Suprapubic skin (tissue), 4 donors: ENCODE measurements around the gene AP3B1. TPM values are rescaled to one million over a fixed set of nuclear protein-coding genes. Genes with fewer than 3 reads are reported as not detected.

Source experiments
- DNase-seq, 2 donors: peaks; one replicate each; pipeline ENCODE4 v3.0.0-alpha.2; 2019; ENCODE audit warnings: low spot score in 2 of 2
- H3K27ac ChIP-seq: fragments of 200-600 bp; sonication (generic); one replicate; pipeline ENCODE4 v1.5.1; 2019
- H3K27me3 ChIP-seq: fragments of 200-600 bp; sonication (generic); one replicate; pipeline ENCODE4 v1.5.1; 2019
- H3K36me3 ChIP-seq: fragments of 200-600 bp; sonication (generic); one replicate; pipeline ENCODE4 v1.5.1; 2019
- H3K4me1 ChIP-seq: fragments of 200-600 bp; sonication (generic); one replicate; pipeline ENCODE4 v1.5.1; 2019
- H3K4me3 ChIP-seq: fragments of 200-600 bp; sonication (generic); one replicate; pipeline ENCODE4 v1.5.1; 2019; ENCODE audit warnings: mild to moderate bottlenecking
- H3K9me3 ChIP-seq: fragments of 200-600 bp; sonication (generic); one replicate; pipeline ENCODE4 v1.5.1; 2019
- CTCF ChIP-seq, 2 donors: fragments of 200-600 bp in 1 of 2; fragments of 450-650 bp in 1 of 2; sonication (generic) in 1 of 2; IDR thresholded peaks; one replicate each; pipeline ENCODE4 v1.5.1; 2016 to 2019; ENCODE audit warnings: antibody characterized with exemption in 2 of 2, mild to moderate bottlenecking in 1 of 2, moderate library complexity in 1 of 2
- EP300 ChIP-seq: sonication (generic); formaldehyde crosslinking; IDR thresholded peaks from one replicate; pipeline ENCODE4 v1.6.1; 2017; ENCODE audit warnings: antibody characterized with exemption
- POLR2A ChIP-seq, 2 donors: fragments of 450-650 bp; IDR thresholded peaks; one replicate each; pipeline ENCODE4 v1.6.1; 2017; ENCODE audit warnings: antibody characterized with exemption in 2 of 2, mild to moderate bottlenecking in 2 of 2, moderate library complexity in 2 of 2
- POLR2AphosphoS5 ChIP-seq, 3 donors: sonication (generic); formaldehyde crosslinking; IDR thresholded peaks; one replicate each; pipeline ENCODE4 v1.6.1; 2017; ENCODE audit warnings: antibody characterized with exemption in 3 of 3
- WGBS: methylation state at CpG from one replicate; pipeline ENCODE4 v1.1.5; 2018; 5-methylcytosine and 5-hydroxymethylcytosine counted together
- total RNA-seq, 4 donors: library from RNA; depleted of rRNA; stranded (reverse); fragments of >200 nt; gene quantifications; one replicate each; pipeline ENCODE4 v1.1.0, GENCODE V29; 2016

AP3B1 gene
- total RNA-seq, 4 donors from 2014 or later, result 32.2 to 44.0 (median 33.1) TPM

GRCh38 chr5:78288246-78288645, 6.3 kb downstream of the AP3B1 start:
- TF ChIP-seq POLR2A (IDR thresholded peaks at IDR 0.05), result no peak
- no peak overlapping the region for H3K4me3 ChIP-seq
- no peaks in the 10 kb centered on the region for H3K36me3 ChIP-seq
- no peaks in the 10 kb centered on the region for H3K27me3 ChIP-seq
- H3K4me1 ChIP-seq, result peaks cover 24% of the 10 kb centered on the region
- DNase-seq, result no peak
- no peaks in the 10 kb centered on the region for H3K9me3 ChIP-seq
- WGBS, result 96% methylated on average over 3 of the region's 3 CpGs
- no peak overlapping the region for H3K27ac ChIP-seq

GRCh38 chr5:78287833-78288232, 6.7 kb downstream of the AP3B1 start:
- Histone ChIP-seq H3K4me3 (no peak overlapping the region), H3K36me3 (no peaks in the 10 kb centered on the region), H3K27ac (no peak overlapping the region), H3K4me1 (peaks cover 21% of the 10 kb centered on the region), H3K27me3 (no peaks in the 10 kb centered on the region), H3K9me3 (no peaks in the 10 kb centered on the region)
- TF ChIP-seq CTCF (IDR thresholded peaks at IDR 0.05), result no peak
- no peak for TF ChIP-seq EP300
- no peak for TF ChIP-seq POLR2A (IDR thresholded peaks at IDR 0.05)
- TF ChIP-seq POLR2AphosphoS5 (IDR thresholded peaks at IDR 0.05), result no peak
- DNase-seq, result no peak
- WGBS, result 20% methylated on average over 2 of the region's 2 CpGs

GRCh38 chr5:78287169-78287568, 7.3 kb downstream of the AP3B1 start:
- Histone ChIP-seq H3K9me3 (no peaks in the 10 kb centered on the region), H3K4me3 (no peak overlapping the region), H3K27ac (no peak overlapping the region), H3K4me1 (peaks cover 15% of the 10 kb centered on the region), H3K27me3 (no peaks in the 10 kb centered on the region), H3K36me3 (no peaks in the 10 kb centered on the region)
- TF ChIP-seq EP300 (no peak), CTCF (IDR thresholded peaks at IDR 0.05) (no peak), POLR2AphosphoS5 (IDR thresholded peaks at IDR 0.05) (no peak), POLR2A (IDR thresholded peaks at IDR 0.05) (no peak)
- DNase-seq, result no peak

GRCh38 chr5:78286290-78286689, 8.2 kb downstream of the AP3B1 start:
- Histone ChIP-seq H3K9me3 (no peaks in the 10 kb centered on the region), H3K36me3 (no peaks in the 10 kb centered on the region), H3K4me3 (no peak overlapping the region), H3K27me3 (no peaks in the 10 kb centered on the region), H3K27ac (no peak overlapping the region), H3K4me1 (peaks cover 7% of the 10 kb centered on the region)
- 89% methylated on average over 1 of the region's 1 CpG for WGBS
- TF ChIP-seq POLR2AphosphoS5 (IDR thresholded peaks at IDR 0.05) (no peak), CTCF (IDR thresholded peaks at IDR 0.05) (no peak), POLR2A (IDR thresholded peaks at IDR 0.05) (no peak), EP300 (no peak)
- no peak for DNase-seq

- no peaks in the 10 kb centered on the region for H3K9me3 ChIP-seq
- DNase-seq, result no peak
- WGBS, result 90% methylated on average over 1 of the region's 1 CpG
- TF ChIP-seq POLR2A (IDR thresholded peaks at IDR 0.05) (no peak), POLR2AphosphoS5 (IDR thresholded peaks at IDR 0.05) (no peak), EP300 (no peak), CTCF (IDR thresholded peaks at IDR 0.05) (no peak)
- no peaks in the 10 kb centered on the region for H3K36me3 ChIP-seq
- peaks cover 10% of the 10 kb centered on the region for H3K4me1 ChIP-seq
- no peak overlapping the region for H3K4me3 ChIP-seq
- H3K27me3 ChIP-seq, result no peaks in the 10 kb centered on the region
- H3K27ac ChIP-seq, result no peak overlapping the region
Observed at GRCh38 chr5:78283802-78284201, 10.7 kb downstream of the AP3B1 start.

GRCh38 chr5:78283105-78283504, 11.4 kb downstream of the AP3B1 start:
- 72% methylated on average over 4 of the region's 4 CpGs for WGBS
- no peak for DNase-seq
- H3K36me3 ChIP-seq, result no peaks in the 10 kb centered on the region
- no peaks in the 10 kb centered on the region for H3K27me3 ChIP-seq
- H3K9me3 ChIP-seq, result no peaks in the 10 kb centered on the region
- peaks cover 9% of the 10 kb centered on the region for H3K4me1 ChIP-seq
- H3K4me3 ChIP-seq, result no peak overlapping the region
- TF ChIP-seq EP300, result no peak
- no peak for TF ChIP-seq CTCF (IDR thresholded peaks at IDR 0.05)
- no peak for TF ChIP-seq POLR2A (IDR thresholded peaks at IDR 0.05)
- TF ChIP-seq POLR2AphosphoS5 (IDR thresholded peaks at IDR 0.05), result no peak
- no peak overlapping the region for H3K27ac ChIP-seq
